Uterus (tissue), 2 donors: Measurements from ENCODE around the gene DLGAP1.

Experiments
- CTCF ChIP-seq, 4 experiments: fragments of 200-600 bp in 2 of 4; fragments of 450-650 bp in 2 of 4; sonication (generic) in 2 of 4; IDR thresholded peaks; one replicate each; pipeline ENCODE4 v1.5.1; 2016 to 2019; ENCODE audit warnings: antibody characterized with exemption in 4 of 4, mild to moderate bottlenecking in 2 of 4, moderate library complexity in 1 of 4
- POLR2A ChIP-seq, 2 donors: fragments of 450-650 bp; IDR thresholded peaks; one replicate each; pipeline ENCODE4 v1.6.1; 2016; ENCODE audit warnings: antibody characterized with exemption in 2 of 2, mild to moderate bottlenecking in 1 of 2, moderate library complexity in 1 of 2

- TF ChIP-seq CTCF (IDR thresholded peaks at IDR 0.05) = no peak
- TF ChIP-seq POLR2A (IDR thresholded peaks at IDR 0.05) = no peak
These were observed 968.6 kb downstream of the DLGAP1 start for GRCh38 chr18:3486512-3486911.
